OCI-LY1 (cell line): ENCODE data around the gene UCP2.

Experiments
- H2AFZ ChIP-seq: fragments of 200-600 bp; sonication (generic), shearing (Covaris generic); 2 replicates; pipeline ENCODE4 v1.6.0; 2014; ENCODE audit warnings: antibody characterized with exemption, mild to moderate bottlenecking, low read length
- H3F3A ChIP-seq: fragments of 200-600 bp; sonication (generic), shearing (Covaris generic); 2 replicates; pipeline ENCODE4 v1.6.0; 2014; ENCODE audit warnings: mild to moderate bottlenecking, antibody characterized with exemption, low read length, moderate library complexity; ENCODE audit not compliant: insufficient read depth
- H3K27ac ChIP-seq: fragments of 200-600 bp; sonication (generic); 2 replicates; pipeline ENCODE4 v1.5.1; 2014; ENCODE audit warnings: low read length, mixed run types, mild to moderate bottlenecking, low read depth; ENCODE audit not compliant: poor library complexity, severe bottlenecking
- H3K27me3 ChIP-seq: fragments of 200-600 bp; sonication (generic); 2 replicates; pipeline ENCODE4 v1.6.0; 2014; ENCODE audit warnings: antibody characterized with exemption, mild to moderate bottlenecking, low read length, moderate library complexity; ENCODE audit not compliant: insufficient read depth
- H3K36me3 ChIP-seq: fragments of 200-600 bp; sonication (generic); 2 replicates; pipeline ENCODE4 v1.6.1; 2014; ENCODE audit warnings: mild to moderate bottlenecking, antibody characterized with exemption, low read length, moderate library complexity, mixed read lengths; ENCODE audit not compliant: insufficient read depth
- H3K4me1 ChIP-seq: fragments of 200-600 bp; sonication (generic); 2 replicates; pipeline ENCODE4 v1.5.1; 2014; ENCODE audit warnings: mild to moderate bottlenecking, low read length, moderate library complexity; ENCODE audit not compliant: insufficient read depth, severe bottlenecking
- H3K4me2 ChIP-seq: fragments of 200-600 bp; sonication (generic), shearing (Covaris generic); 2 replicates; pipeline ENCODE4 v1.6.1; 2014; ENCODE audit warnings: low read length
- H3K4me3 ChIP-seq: fragments of 200-600 bp; sonication (generic); 2 replicates; pipeline ENCODE4 v1.5.1; 2014; ENCODE audit warnings: low read length, low read depth, mild to moderate bottlenecking, mixed read lengths; ENCODE audit not compliant: poor library complexity, severe bottlenecking
- H3K79me2 ChIP-seq: fragments of 200-600 bp; shearing (Covaris generic); 2 replicates; pipeline ENCODE4 v1.6.1; 2016; ENCODE audit warnings: mixed run types, low read length, mixed read lengths; ENCODE audit not compliant: insufficient read depth
- H3K9ac ChIP-seq: fragments of 200-600 bp; sonication (generic), shearing (Covaris generic); 2 replicates; pipeline ENCODE4 v1.6.1; 2014; ENCODE audit warnings: mild to moderate bottlenecking, low read length, mixed read lengths
- H3K9me2 ChIP-seq: fragments of 200-600 bp; sonication (generic), shearing (Covaris generic); 2 replicates; pipeline ENCODE4 v1.6.1; 2014; ENCODE audit warnings: low read depth, mild to moderate bottlenecking, low read length, mixed read lengths
- H3K9me3 ChIP-seq: fragments of 200-600 bp; shearing (Covaris generic); 2 replicates; pipeline ENCODE4 v1.6.1; 2014; ENCODE audit warnings: low read length, mixed read lengths
- H4K20me1 ChIP-seq: fragments of 200-600 bp; sonication (generic), shearing (Covaris generic); 2 replicates; pipeline ENCODE4 v1.6.0; 2016; ENCODE audit warnings: mild to moderate bottlenecking, low read length; ENCODE audit not compliant: insufficient read depth
- EZH2 ChIP-seq: fragments of 200-600 bp; sonication (generic), shearing (Covaris generic); IDR thresholded peaks from 2 replicates; pipeline ENCODE4 v1.8.0; 2017; ENCODE audit warnings: borderline replicate concordance, mixed run types, mild to moderate bottlenecking, antibody characterized with exemption, low read length, moderate library complexity, mixed read lengths
- TF ChIP-seq, protein P1 (sequence below): fragments of 200-600 bp; sonication (generic), shearing (Covaris generic); IDR thresholded peaks from 2 replicates; pipeline ENCODE4 v1.5.1; 2017; ENCODE audit warnings: mild to moderate bottlenecking, antibody characterized with exemption, low read length, moderate library complexity, mixed read lengths

UCP2 gene

DNA sequence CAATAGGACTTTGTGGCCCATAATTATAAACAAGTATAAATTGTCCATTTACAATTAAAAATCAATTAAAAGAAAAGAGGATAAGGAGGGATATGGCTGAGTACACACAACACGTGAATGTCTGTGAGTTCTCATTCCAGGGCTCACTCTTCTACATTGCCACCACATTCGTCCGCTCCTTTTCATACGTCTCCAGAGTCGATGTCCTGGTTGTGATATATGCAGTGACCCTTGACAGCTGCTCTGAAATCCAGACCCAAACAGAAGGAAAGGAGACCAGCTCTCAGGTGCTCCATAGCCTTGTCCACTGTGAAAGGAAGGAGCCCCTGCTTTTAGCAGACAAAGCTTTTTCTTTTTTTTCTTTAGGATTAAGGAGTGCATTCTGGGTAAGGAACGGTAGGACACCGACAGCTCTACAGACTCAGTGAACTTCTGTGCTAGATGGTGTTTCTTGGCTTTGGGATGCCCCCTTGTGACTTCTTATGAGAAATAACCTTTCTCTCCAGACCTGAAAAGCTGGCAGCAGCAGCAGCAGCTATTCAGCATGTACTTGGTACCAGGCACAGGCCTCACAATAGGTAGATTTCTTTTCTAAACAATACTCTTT, 51.5 kb downstream of the UCP2 start:
- TF ChIP-seq, protein P1, sequence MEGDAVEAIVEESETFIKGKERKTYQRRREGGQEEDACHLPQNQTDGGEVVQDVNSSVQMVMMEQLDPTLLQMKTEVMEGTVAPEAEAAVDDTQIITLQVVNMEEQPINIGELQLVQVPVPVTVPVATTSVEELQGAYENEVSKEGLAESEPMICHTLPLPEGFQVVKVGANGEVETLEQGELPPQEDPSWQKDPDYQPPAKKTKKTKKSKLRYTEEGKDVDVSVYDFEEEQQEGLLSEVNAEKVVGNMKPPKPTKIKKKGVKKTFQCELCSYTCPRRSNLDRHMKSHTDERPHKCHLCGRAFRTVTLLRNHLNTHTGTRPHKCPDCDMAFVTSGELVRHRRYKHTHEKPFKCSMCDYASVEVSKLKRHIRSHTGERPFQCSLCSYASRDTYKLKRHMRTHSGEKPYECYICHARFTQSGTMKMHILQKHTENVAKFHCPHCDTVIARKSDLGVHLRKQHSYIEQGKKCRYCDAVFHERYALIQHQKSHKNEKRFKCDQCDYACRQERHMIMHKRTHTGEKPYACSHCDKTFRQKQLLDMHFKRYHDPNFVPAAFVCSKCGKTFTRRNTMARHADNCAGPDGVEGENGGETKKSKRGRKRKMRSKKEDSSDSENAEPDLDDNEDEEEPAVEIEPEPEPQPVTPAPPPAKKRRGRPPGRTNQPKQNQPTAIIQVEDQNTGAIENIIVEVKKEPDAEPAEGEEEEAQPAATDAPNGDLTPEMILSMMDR, result peak; percentile 60
- no peak for TF ChIP-seq EZH2
- no peaks in the 10 kb centered on the region for H3K9me3 ChIP-seq
- no peaks in the 10 kb centered on the region for H3K9me2 ChIP-seq
- no peak overlapping the region for H3K4me2 ChIP-seq
- no peaks in the 10 kb centered on the region for H3K4me1 ChIP-seq
- H3K9ac ChIP-seq, result no peak overlapping the region
- H3F3A ChIP-seq, result no peaks in the 10 kb centered on the region
- H3K27me3 ChIP-seq, result no peaks in the 10 kb centered on the region
- no peaks in the 10 kb centered on the region for H4K20me1 ChIP-seq
- H3K27ac ChIP-seq, result no peak overlapping the region
- H3K4me3 ChIP-seq, result no peak overlapping the region
- H3K36me3 ChIP-seq, result peaks cover 32% of the 10 kb centered on the region
- no peak overlapping the region for H2AFZ ChIP-seq
- H3K79me2 ChIP-seq, result no peaks in the 10 kb centered on the region

DNA sequence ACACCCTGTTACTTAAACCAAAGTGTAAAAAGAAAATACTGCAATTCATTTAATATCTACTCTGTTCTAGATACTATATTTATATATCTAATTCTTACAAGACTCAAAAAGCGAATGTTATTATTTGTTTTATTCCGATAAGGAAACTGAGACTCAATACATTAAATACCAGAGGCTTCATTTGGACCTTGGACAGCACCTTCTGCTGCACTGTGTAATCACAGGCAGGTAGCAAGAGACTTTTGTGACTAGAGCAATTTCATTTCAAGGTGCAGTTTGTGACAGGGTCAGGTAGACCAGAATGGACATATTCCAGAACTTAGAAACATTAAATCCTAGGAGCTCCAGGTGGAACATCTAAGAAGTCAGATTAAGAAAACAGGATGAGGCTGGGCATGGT, 53.3 kb downstream of the UCP2 start:
- Histone ChIP-seq H3K36me3 (peaks cover 36% of the 10 kb centered on the region), H3K27ac (no peak overlapping the region), H3K9me2 (no peaks in the 10 kb centered on the region), H4K20me1 (no peaks in the 10 kb centered on the region), H3K27me3 (no peaks in the 10 kb centered on the region), H3K9ac (no peak overlapping the region), H3F3A (no peaks in the 10 kb centered on the region), H3K9me3 (no peaks in the 10 kb centered on the region), H3K79me2 (no peaks in the 10 kb centered on the region), H3K4me2 (no peak overlapping the region), H3K4me3 (no peak overlapping the region), H2AFZ (no peak overlapping the region), H3K4me1 (no peaks in the 10 kb centered on the region)
- TF ChIP-seq EZH2, result no peak
- TF ChIP-seq, protein P1, result no peak
